Breast epithelium (tissue), 4 donors: ENCODE data around the gene REEP3. TPM values are rescaled to one million over a fixed set of nuclear protein-coding genes. Genes with fewer than 3 reads are reported as not detected.

Experiments
- DNase-seq, 2 donors: peaks; one replicate each; pipeline ENCODE4 v3.0.0-alpha.2; 2019; ENCODE audit warnings: low spot score in 2 of 2
- H3K27ac ChIP-seq, 2 donors: fragments of 200-600 bp; sonication (generic) in 1 of 2; one replicate each; pipeline ENCODE4 v1.5.1; 2016 to 2019; ENCODE audit warnings: mild to moderate bottlenecking in 1 of 2
- H3K27me3 ChIP-seq, 2 donors: fragments of 200-600 bp; sonication (generic) in 1 of 2; one replicate each; pipeline versions ENCODE4 v1.5.1 to v1.6.0; 2017 to 2019; ENCODE audit warnings: control low read depth in 1 of 2, mild to moderate bottlenecking in 1 of 2
- H3K36me3 ChIP-seq: fragments of 200-600 bp; one replicate; pipeline ENCODE4 v1.5.1; 2019
- H3K4me1 ChIP-seq, 2 donors: fragments of 200-600 bp; sonication (generic); one replicate each; pipeline ENCODE4 v1.5.1; 2016 to 2019; ENCODE audit warnings: control low read depth in 1 of 2
- H3K4me3 ChIP-seq, 3 donors: fragments of 200-600 bp; sonication (generic); 1 replicate in 2 of 3; 2 replicates in 1 of 3; pipeline ENCODE4 v1.5.1; 2016 to 2019; ENCODE audit warnings: mild to moderate bottlenecking in 3 of 3, moderate library complexity in 2 of 3
- H3K9me3 ChIP-seq, 2 donors: fragments of 200-600 bp; sonication (generic) in 1 of 2; one replicate each; pipeline ENCODE4 v1.5.1; 2016 to 2019; ENCODE audit warnings: control low read depth in 1 of 2
- CTCF ChIP-seq, 3 donors: fragments of 450-650 bp; IDR thresholded peaks; one replicate each; pipeline ENCODE4 v1.5.1; 2016 to 2017; ENCODE audit warnings: antibody characterized with exemption in 3 of 3, mild to moderate bottlenecking in 3 of 3, moderate library complexity in 3 of 3
- POLR2A ChIP-seq: fragments of 450-650 bp; IDR thresholded peaks from one replicate; pipeline ENCODE4 v1.6.1; 2016; ENCODE audit warnings: antibody characterized with exemption, mild to moderate bottlenecking, moderate library complexity
- POLR2AphosphoS5 ChIP-seq, 3 donors: sonication (generic); formaldehyde crosslinking; IDR thresholded peaks; one replicate each; pipeline ENCODE4 v1.6.1; 2017; ENCODE audit warnings: antibody characterized with exemption in 3 of 3
- intact Hi-C: fragments of 100-400 bp; cut with DNase I; formaldehyde crosslinking; loops from one replicate; pipeline ENCODE4 v1.15.1; 2023; ENCODE audit warnings: low total_unique reads
- total RNA-seq, 3 donors: library from RNA; depleted of rRNA; stranded (reverse); fragments of >200 nt; gene quantifications; one replicate each; pipeline ENCODE4 v1.1.0, GENCODE V29; 2016

REEP3 gene, protein sequence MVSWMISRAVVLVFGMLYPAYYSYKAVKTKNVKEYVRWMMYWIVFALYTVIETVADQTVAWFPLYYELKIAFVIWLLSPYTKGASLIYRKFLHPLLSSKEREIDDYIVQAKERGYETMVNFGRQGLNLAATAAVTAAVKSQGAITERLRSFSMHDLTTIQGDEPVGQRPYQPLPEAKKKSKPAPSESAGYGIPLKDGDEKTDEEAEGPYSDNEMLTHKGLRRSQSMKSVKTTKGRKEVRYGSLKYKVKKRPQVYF
- total RNA-seq = 10 to 100 TPM; 55.4 to 74.1 (median 63.6) TPM

DNA sequence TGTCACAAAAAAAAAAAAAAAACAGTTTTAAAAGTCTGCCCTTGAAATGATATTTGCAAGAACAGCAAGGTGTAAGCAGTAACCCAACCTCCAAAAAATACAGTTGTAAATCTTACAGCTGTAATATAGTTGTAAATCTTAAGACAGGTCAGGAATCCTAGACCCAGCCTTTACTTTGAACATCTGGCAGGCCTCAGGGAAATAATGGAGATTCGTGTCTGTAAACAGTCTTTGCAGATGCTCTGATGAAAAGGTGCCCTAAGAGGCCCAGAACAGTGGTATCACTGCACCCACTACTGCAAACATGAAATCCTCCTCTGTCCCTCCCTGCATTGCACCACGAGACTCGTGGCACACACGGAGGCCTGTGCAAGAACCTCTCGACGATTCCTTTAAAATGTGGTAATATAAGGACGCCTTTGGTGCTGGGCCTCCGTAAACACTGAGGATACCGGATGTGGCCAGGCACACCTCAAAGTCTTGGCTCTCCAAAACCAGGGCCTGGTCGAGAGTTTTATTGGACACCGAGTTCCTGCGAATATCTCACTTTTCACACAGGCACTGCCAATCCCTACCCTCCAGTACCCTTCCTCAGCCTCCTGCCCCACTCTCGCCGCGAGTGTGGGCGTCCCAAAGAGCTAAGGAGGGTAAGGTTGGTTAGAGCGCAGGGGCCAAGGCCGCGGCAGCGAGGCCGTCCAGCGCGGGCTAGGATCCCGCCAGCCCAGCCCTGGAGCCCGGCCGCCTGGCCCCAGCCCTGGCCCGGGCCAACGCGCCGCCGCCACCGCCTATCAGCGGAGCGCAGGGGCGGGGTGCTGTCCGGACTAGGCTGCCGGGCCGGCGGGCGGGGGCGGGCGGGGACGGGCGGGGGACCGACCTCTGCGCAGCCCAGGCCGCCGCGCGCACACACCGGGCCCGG lies at the start of gene REEP3:
TSS of gene REEP3 (plus strand) at position 902 of the 916 bp plus-strand sequence. CDS start 145 bp downstream, outside the sequence.
- Histone ChIP-seq H3K4me3 (peak within 1 kb of the TSS; percentile 83 to 92 (median 89)), H3K27me3 (no peaks in the 10 kb centered on the region), H3K9me3 (no peaks in the 10 kb centered on the region), H3K27ac (peak within 1 kb of the TSS; percentile 99), H3K36me3 (no peaks in the 10 kb centered on the region), H3K4me1 (peaks cover 0 to 10% of the 10 kb centered on the region in 2 donors)
- TF ChIP-seq POLR2A (no peak), POLR2AphosphoS5 (IDR thresholded peaks at IDR 0.05) (peak; percentile 9 to 53 (median 50)), CTCF (IDR thresholded peaks at IDR 0.05) (no peak)
- intact Hi-C loops = no loop called here
- DNase-seq = peak; percentile 48 to 66

DNA sequence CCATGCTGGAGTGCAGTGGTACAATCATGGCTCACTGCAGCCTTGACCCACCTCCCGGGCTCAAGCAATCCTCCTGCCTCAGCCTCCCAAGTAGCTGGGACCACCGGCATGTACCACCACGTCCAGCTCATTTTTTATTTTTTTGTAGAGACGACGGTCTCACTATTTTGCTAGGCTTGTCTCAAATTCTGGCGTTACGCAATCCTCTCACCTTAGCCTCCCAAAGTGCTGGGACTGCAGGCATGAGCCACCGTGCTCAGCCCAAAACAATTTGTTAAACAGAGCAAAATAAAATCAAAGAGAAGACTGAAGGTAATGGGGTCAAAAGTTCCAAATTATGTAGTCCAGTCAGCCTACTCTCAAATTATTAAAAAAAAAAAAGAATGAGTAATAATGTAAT lies 46.7 kb upstream of the REEP3 start:
- no peak overlapping the region for H3K4me3 ChIP-seq
- TF ChIP-seq POLR2AphosphoS5 (IDR thresholded peaks at IDR 0.05) (no peak), POLR2A (no peak), CTCF (IDR thresholded peaks at IDR 0.05) (no peak)
- no peak overlapping the region for H3K27ac ChIP-seq
- DNase-seq = no peak
- H3K36me3 ChIP-seq = no peaks in the 10 kb centered on the region
- H3K4me1 ChIP-seq = no peaks in the 10 kb centered on the region
- no peaks in the 10 kb centered on the region for H3K9me3 ChIP-seq
- intact Hi-C loops = no loop called here
- no peaks in the 10 kb centered on the region for H3K27me3 ChIP-seq

- Histone ChIP-seq H3K4me3 (no peak overlapping the region), H3K27me3 (no peaks in the 10 kb centered on the region), H3K4me1 (no peaks in the 10 kb centered on the region), H3K27ac (no peak overlapping the region), H3K9me3 (no peaks in the 10 kb centered on the region), H3K36me3 (no peaks in the 10 kb centered on the region)
- no peak for DNase-seq
- intact Hi-C loops = no loop called here
- TF ChIP-seq POLR2AphosphoS5 (IDR thresholded peaks at IDR 0.05) = no peak
- TF ChIP-seq POLR2A = no peak
- no peak for TF ChIP-seq CTCF (IDR thresholded peaks at IDR 0.05)
Observed at GRCh38 chr10:63477927-63478326, 43.3 kb upstream of the REEP3 start.

GRCh38 chr10:63478564-63478963 lies 42.6 kb upstream of the REEP3 start:
- H3K27ac ChIP-seq = no peak overlapping the region
- DNase-seq = no peak
- H3K4me3 ChIP-seq = no peak overlapping the region
- no peaks in the 10 kb centered on the region for H3K36me3 ChIP-seq
- H3K4me1 ChIP-seq = no peaks in the 10 kb centered on the region
- H3K27me3 ChIP-seq = no peaks in the 10 kb centered on the region
- TF ChIP-seq CTCF (IDR thresholded peaks at IDR 0.05) = no peak
- TF ChIP-seq POLR2A = no peak
- TF ChIP-seq POLR2AphosphoS5 (IDR thresholded peaks at IDR 0.05) = no peak
- intact Hi-C loops = no loop called here
- no peaks in the 10 kb centered on the region for H3K9me3 ChIP-seq

DNA sequence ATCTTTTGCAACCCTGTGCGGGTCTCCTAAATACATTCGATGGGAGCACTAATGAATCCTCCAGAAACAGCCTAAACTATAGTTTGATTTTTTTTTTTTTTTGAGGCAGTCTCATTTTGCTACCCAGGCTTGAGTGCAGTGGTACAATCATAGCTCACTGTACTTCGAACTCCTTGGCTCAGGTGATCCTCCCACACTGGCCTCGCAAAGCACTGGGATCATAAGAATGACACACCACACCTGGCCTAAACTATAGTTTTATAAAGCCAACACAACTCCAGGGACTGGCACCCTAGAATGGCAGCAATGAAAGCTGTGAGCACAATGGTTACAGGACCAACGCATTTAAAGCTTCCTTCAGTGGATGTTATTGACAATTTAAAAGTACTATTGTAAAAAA lies 41.0 kb upstream of the REEP3 start:
- DNase-seq = no peak
- H3K36me3 ChIP-seq = no peaks in the 10 kb centered on the region
- H3K4me1 ChIP-seq = no peaks in the 10 kb centered on the region
- no peaks in the 10 kb centered on the region for H3K27me3 ChIP-seq
- TF ChIP-seq POLR2AphosphoS5 (IDR thresholded peaks at IDR 0.05) (no peak), POLR2A (no peak), CTCF (IDR thresholded peaks at IDR 0.05) (no peak)
- H3K4me3 ChIP-seq = no peak overlapping the region
- peak overlapping the region in 1 of 2 donors; percentile 18 for H3K27ac ChIP-seq
- intact Hi-C loops = no loop called here
- H3K9me3 ChIP-seq = no peaks in the 10 kb centered on the region
